ENCODE measurements around the gene PARD3. TPM values are rescaled to one million over a fixed set of nuclear protein-coding genes. Genes with fewer than 3 reads are reported as not detected.

The PARD3 gene
- total RNA-seq, 1 donor from 2014 or later = 26.0 TPM

DNA sequence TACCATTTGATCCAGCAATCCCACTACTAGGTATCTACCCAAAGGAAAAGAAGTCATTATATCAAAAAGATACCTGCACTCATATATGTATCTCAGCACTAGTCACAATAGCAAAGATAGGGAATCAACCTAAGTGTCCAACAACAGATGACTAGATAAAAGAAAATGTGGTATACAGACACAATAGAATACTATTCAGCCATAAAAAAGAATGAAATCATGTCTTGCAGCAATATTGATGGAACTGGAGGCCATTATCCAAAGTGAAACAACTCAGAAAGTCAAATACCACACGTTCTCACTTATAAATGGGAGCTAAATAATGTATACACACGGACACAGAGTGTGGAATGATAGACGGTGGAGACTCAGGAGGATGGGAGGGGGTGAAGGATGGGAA lies 146.0 kb downstream of the PARD3 start:
- Mint-ChIP-seq H3K4me1 (ENCODE audit: low read depth) (peaks cover 28% of the 10 kb centered on the region), H3K27ac (ENCODE audit: unreplicated experiment) (no peak overlapping the region)
- DNase-seq (ENCODE audit: low spot score) = no peak

DNA sequence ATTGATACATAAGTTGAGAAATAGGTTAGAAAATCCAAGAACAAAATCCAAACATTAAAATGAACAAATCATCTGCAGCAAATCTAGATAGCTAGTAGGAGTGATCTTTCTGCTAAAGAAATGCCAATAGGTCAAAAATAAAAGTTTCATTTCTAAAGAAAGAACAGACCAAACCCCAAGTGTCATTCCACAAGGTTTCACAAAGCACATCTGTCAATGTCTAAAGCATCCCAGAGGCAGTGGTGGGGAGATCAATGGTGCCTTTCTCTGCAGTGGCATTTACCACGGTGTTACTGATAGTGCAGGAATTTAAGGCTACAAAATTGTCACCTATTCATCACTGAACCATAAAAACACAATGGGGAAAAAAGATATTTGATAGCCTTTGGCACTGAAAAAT lies 147.9 kb downstream of the PARD3 start:
- Mint-ChIP-seq H3K4me3 (ENCODE audit: unreplicated experiment) (no peak overlapping the region), H3K36me3 (ENCODE audit: low read depth) (no peaks in the 10 kb centered on the region), H3K27ac (ENCODE audit: unreplicated experiment) (no peak overlapping the region)

More for the DNA sequence above, 146.0 kb downstream of the PARD3 start:
- Mint-ChIP-seq H3K36me3 (ENCODE audit: low read depth) (no peaks in the 10 kb centered on the region), H3K4me3 (ENCODE audit: unreplicated experiment) (no peak overlapping the region), H3K27me3 (ENCODE audit: low read depth) (no peaks in the 10 kb centered on the region), H3K9me3 (ENCODE audit: low read depth) (no peaks in the 10 kb centered on the region)
- TF ChIP-seq, protein P1, sequence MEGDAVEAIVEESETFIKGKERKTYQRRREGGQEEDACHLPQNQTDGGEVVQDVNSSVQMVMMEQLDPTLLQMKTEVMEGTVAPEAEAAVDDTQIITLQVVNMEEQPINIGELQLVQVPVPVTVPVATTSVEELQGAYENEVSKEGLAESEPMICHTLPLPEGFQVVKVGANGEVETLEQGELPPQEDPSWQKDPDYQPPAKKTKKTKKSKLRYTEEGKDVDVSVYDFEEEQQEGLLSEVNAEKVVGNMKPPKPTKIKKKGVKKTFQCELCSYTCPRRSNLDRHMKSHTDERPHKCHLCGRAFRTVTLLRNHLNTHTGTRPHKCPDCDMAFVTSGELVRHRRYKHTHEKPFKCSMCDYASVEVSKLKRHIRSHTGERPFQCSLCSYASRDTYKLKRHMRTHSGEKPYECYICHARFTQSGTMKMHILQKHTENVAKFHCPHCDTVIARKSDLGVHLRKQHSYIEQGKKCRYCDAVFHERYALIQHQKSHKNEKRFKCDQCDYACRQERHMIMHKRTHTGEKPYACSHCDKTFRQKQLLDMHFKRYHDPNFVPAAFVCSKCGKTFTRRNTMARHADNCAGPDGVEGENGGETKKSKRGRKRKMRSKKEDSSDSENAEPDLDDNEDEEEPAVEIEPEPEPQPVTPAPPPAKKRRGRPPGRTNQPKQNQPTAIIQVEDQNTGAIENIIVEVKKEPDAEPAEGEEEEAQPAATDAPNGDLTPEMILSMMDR (IDR thresholded peaks at IDR 0.05) = no peak

DNA sequence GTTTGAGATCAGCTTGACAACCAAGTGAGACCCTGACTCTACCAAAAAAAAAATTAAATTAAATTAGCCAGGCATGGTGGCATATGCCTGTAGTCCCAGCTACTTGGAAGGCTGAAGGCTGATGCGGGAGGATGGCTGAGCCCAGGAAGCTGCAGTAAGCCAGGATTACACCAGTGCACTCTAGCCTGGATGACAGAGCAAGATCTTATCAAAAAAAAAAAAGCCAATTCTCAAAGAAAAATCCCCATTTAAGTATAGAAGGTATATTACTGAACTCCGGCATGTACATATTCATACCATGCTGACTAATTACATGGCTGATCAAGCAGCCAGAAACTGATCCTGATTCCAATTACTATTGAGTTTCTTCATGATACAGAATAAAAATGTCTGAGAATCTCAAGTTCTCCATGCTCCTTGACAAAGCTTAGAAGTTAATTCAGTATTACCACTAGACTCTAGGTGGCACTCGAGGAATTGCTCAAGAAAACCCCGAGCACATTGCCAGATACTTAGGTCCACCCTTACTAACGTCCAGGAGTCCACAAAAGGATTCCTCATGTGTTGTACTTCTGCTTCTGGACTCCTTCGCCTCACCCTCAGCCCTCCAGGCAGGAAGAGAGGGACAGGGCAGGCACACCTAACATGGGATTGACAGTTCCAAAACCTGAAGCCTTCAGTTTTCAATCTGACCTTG lies 148.9 kb downstream of the PARD3 start:
- Mint-ChIP-seq H3K27me3 (ENCODE audit: low read depth) (no peaks in the 10 kb centered on the region), H3K9me3 (ENCODE audit: low read depth) (no peaks in the 10 kb centered on the region), H3K4me3 (ENCODE audit: unreplicated experiment) (no peak overlapping the region), H3K36me3 (ENCODE audit: low read depth) (no peaks in the 10 kb centered on the region), H3K27ac (ENCODE audit: unreplicated experiment) (no peak overlapping the region), H3K4me1 (ENCODE audit: low read depth) (peaks cover 26% of the 10 kb centered on the region)
- TF ChIP-seq, protein P1 (IDR thresholded peaks at IDR 0.05) = peak; percentile 88
- no peak for DNase-seq (ENCODE audit: low spot score)

More for the DNA sequence above, 147.9 kb downstream of the PARD3 start:
- TF ChIP-seq, protein P1 (IDR thresholded peaks at IDR 0.05) = no peak
- Mint-ChIP-seq H3K27me3 (ENCODE audit: low read depth) (no peaks in the 10 kb centered on the region), H3K4me1 (ENCODE audit: low read depth) (peaks cover 29% of the 10 kb centered on the region), H3K9me3 (ENCODE audit: low read depth) (no peaks in the 10 kb centered on the region)
- DNase-seq (ENCODE audit: low spot score) = no peak

DNA sequence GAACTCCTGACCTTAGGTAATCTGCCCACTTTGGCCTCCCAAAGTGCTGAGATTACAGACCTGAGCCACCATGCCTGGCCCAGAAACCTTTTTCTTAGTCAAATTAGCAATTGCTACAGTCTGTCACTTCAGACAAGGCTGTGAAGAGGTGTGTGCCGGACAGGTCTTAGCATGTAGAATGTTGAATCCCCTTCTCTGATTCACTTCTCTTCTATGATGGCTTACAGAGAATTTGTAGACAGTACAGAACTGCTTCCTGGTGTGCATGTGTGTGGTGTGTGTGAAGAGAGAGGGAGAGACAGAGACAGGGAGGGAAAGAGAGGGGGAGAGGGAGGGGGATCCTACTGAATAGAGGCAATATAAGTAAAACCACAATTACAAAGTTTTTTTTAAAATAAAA lies 150.4 kb downstream of the PARD3 start:
- TF ChIP-seq, protein P1 (IDR thresholded peaks at IDR 0.05) = no peak
- no peak for DNase-seq (ENCODE audit: low spot score)
- Mint-ChIP-seq H3K27ac (ENCODE audit: unreplicated experiment) (no peak overlapping the region), H3K27me3 (ENCODE audit: low read depth) (no peaks in the 10 kb centered on the region), H3K4me3 (ENCODE audit: unreplicated experiment) (no peak overlapping the region), H3K9me3 (ENCODE audit: low read depth) (no peaks in the 10 kb centered on the region), H3K36me3 (ENCODE audit: low read depth) (no peaks in the 10 kb centered on the region), H3K4me1 (ENCODE audit: low read depth) (peaks cover 35% of the 10 kb centered on the region)

DNA sequence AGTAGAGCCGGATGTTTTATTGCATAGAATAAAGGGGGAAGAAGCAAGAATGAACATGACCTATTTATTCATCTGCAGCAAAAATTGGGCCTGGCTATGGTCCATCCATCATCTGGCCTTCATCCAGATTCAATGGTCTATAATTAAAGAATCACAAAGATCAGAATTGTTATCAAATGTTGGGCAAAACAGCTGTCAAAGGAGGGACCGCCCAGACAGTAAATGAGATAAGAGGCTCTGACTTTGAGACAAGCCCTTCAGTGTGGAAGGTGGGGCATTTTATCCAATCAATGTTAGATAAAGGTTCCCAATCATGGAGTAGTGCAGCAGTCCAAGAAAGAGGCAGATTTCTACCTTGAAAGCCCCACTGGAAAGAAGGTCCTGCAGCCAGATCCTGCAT lies 153.5 kb downstream of the PARD3 start:
- H3K27ac Mint-ChIP-seq (ENCODE audit: unreplicated experiment) = no peak overlapping the region
- H3K4me3 Mint-ChIP-seq (ENCODE audit: unreplicated experiment) = no peak overlapping the region
- H3K27me3 Mint-ChIP-seq (ENCODE audit: low read depth) = no peaks in the 10 kb centered on the region
- H3K9me3 Mint-ChIP-seq (ENCODE audit: low read depth) = no peaks in the 10 kb centered on the region
- peaks cover 31% of the 10 kb centered on the region for H3K4me1 Mint-ChIP-seq (ENCODE audit: low read depth)
- DNase-seq (ENCODE audit: low spot score) = no peak
- H3K36me3 Mint-ChIP-seq (ENCODE audit: low read depth) = no peaks in the 10 kb centered on the region
- TF ChIP-seq, protein P1 (IDR thresholded peaks at IDR 0.05) = no peak

Data from chondrocyte (in vitro differentiated cells).